Trophoblast cell (in vitro differentiated cells and primary cell): ENCODE measurements around the gene EPB41L4B.

ENCODE experiments used
- DNase-seq, 2 donors: peaks; one replicate each; pipeline ENCODE4 v3.0.0-alpha.2; 2016
- H2AFZ ChIP-seq: 2 replicates; pipeline ENCODE4 v1.6.1; 2013; ENCODE audit warnings: low read length, moderate library complexity, mild to moderate bottlenecking; ENCODE audit not compliant: insufficient read depth, poor library complexity
- H2AK5ac ChIP-seq: 2 replicates; pipeline ENCODE4 v1.6.1; 2013; ENCODE audit warnings: mild to moderate bottlenecking, low read length
- H2BK120ac ChIP-seq: 2 replicates; pipeline ENCODE4 v1.6.1; 2013; ENCODE audit warnings: low read length, mild to moderate bottlenecking, moderate library complexity; ENCODE audit not compliant: insufficient read depth, poor library complexity
- H2BK12ac ChIP-seq: 2 replicates; pipeline ENCODE4 v1.6.1; 2013; ENCODE audit warnings: mild to moderate bottlenecking, low read length, moderate library complexity
- H2BK5ac ChIP-seq: 2 replicates; pipeline ENCODE4 v1.6.1; 2013; ENCODE audit warnings: low read length, low read depth, moderate library complexity, mild to moderate bottlenecking; ENCODE audit not compliant: poor library complexity
- H3K14ac ChIP-seq: 2 replicates; pipeline ENCODE4 v1.6.1; 2013; ENCODE audit warnings: mild to moderate bottlenecking, low read length
- H3K18ac ChIP-seq: 2 replicates; pipeline ENCODE4 v1.6.1; 2013; ENCODE audit warnings: mild to moderate bottlenecking, low read length
- H3K23ac ChIP-seq: 2 replicates; pipeline ENCODE4 v1.6.1; 2013; ENCODE audit warnings: low read length
- H3K27ac ChIP-seq: 2 replicates; pipeline ENCODE4 v1.5.1; 2013; ENCODE audit warnings: low read depth, mild to moderate bottlenecking, inconsistent platforms, low read length, moderate library complexity
- H3K27me3 ChIP-seq: 2 replicates; pipeline ENCODE4 v1.6.1; 2013; ENCODE audit warnings: inconsistent platforms, mild to moderate bottlenecking, low read length, moderate library complexity; ENCODE audit not compliant: insufficient read depth
- H3K36me3 ChIP-seq, 2 experiments: 1 replicate in 1 of 2; 2 replicates in 1 of 2; pipeline ENCODE4 v1.6.1; 2013; ENCODE audit warnings: low read length in 2 of 2, mild to moderate bottlenecking in 2 of 2, moderate library complexity in 1 of 2; ENCODE audit not compliant: insufficient read depth in 2 of 2, control insufficient read depth in 1 of 2
- H3K4ac ChIP-seq: 2 replicates; pipeline ENCODE4 v1.6.1; 2013; ENCODE audit warnings: low read depth, mild to moderate bottlenecking, low read length, moderate library complexity
- H3K4me1 ChIP-seq, 2 experiments: 1 replicate in 1 of 2; 2 replicates in 1 of 2; pipeline ENCODE4 v1.6.1; 2013; ENCODE audit warnings: low read length in 2 of 2, mild to moderate bottlenecking in 2 of 2, moderate library complexity in 1 of 2; ENCODE audit not compliant: insufficient read depth in 2 of 2, control insufficient read depth in 1 of 2
- H3K4me2 ChIP-seq: 2 replicates; pipeline ENCODE4 v1.6.1; 2013; ENCODE audit warnings: inconsistent platforms, mild to moderate bottlenecking, low read length, moderate library complexity
- H3K4me3 ChIP-seq: 2 replicates; pipeline ENCODE4 v1.5.1; 2013; ENCODE audit warnings: mild to moderate bottlenecking, low read depth, low read length, inconsistent platforms
- H3K79me1 ChIP-seq: one replicate; pipeline ENCODE4 v1.6.1; 2013; ENCODE audit warnings: low read length
- H3K79me2 ChIP-seq: 2 replicates; pipeline ENCODE4 v1.6.1; 2013; ENCODE audit warnings: low read length, mild to moderate bottlenecking; ENCODE audit not compliant: control insufficient read depth, insufficient read depth, poor library complexity
- H3K9ac ChIP-seq: 2 replicates; pipeline ENCODE4 v1.6.1; 2013; ENCODE audit warnings: mild to moderate bottlenecking, low read length
- H3K9me3 ChIP-seq: 2 replicates; pipeline ENCODE4 v1.6.1; 2013; ENCODE audit warnings: low read depth, mild to moderate bottlenecking, control low read depth, inconsistent platforms, low read length; ENCODE audit not compliant: insufficient read depth
- H4K12ac ChIP-seq: 2 replicates; pipeline ENCODE4 v1.6.1; 2013; ENCODE audit warnings: low read depth, mild to moderate bottlenecking, low read length, moderate library complexity
- H4K8ac ChIP-seq: 2 replicates; pipeline ENCODE4 v1.6.1; 2013; ENCODE audit warnings: low read depth, mild to moderate bottlenecking, low read length, moderate library complexity
- H4K91ac ChIP-seq: one replicate; pipeline ENCODE4 v1.6.1; 2013; ENCODE audit warnings: low read depth, mild to moderate bottlenecking, low read length, moderate library complexity
- WGBS: extraction: QIAGEN DNeasy Blood & Tissue Kit; methylation state at CpG from one replicate; pipeline ENCODE4 v1.1.7; 2013; ENCODE audit warnings: missing lambda C conversion rate; ENCODE audit not compliant: insufficient read length, insufficient coverage; ENCODE audit errors: extremely low coverage; 5-methylcytosine and 5-hydroxymethylcytosine counted together

The EPB41L4B gene

GRCh38 chr9:109214414-109214813 lies 106.4 kb downstream of the EPB41L4B start:
- Histone ChIP-seq H4K8ac (no peak overlapping the region), H3K23ac (no peak overlapping the region), H3K9ac (no peak overlapping the region), H3K27ac (no peak overlapping the region), H2AFZ (no peak overlapping the region), H2BK5ac (no peak overlapping the region), H3K4me3 (no peak overlapping the region), H3K9me3 (no peaks in the 10 kb centered on the region), H3K27me3 (no peaks in the 10 kb centered on the region), H2BK12ac (no peak overlapping the region), H2AK5ac (no peak overlapping the region), H3K36me3 (no peaks in the 10 kb centered on the region), H4K91ac (no peak overlapping the region), H3K79me2 (no peaks in the 10 kb centered on the region), H3K4me1 (no peaks in the 10 kb centered on the region), H4K12ac (no peak overlapping the region), H3K79me1 (no peaks in the 10 kb centered on the region), H3K18ac (no peak overlapping the region), H2BK120ac (no peak overlapping the region), H3K4ac (no peak overlapping the region), H3K4me2 (no peak overlapping the region), H3K14ac (no peak overlapping the region)
- WGBS = no CpG with 5 or more reads among the region's 6 CpGs
- no peak for DNase-seq

GRCh38 chr9:109213285-109214121 lies 107.4 kb downstream of the EPB41L4B start:
- Histone ChIP-seq H4K8ac (no peak overlapping the region), H3K27me3 (no peaks in the 10 kb centered on the region), H2AFZ (no peak overlapping the region), H3K9ac (no peak overlapping the region), H3K4me1 (no peaks in the 10 kb centered on the region), H3K27ac (no peak overlapping the region), H3K36me3 (no peaks in the 10 kb centered on the region), H3K4me2 (no peak overlapping the region), H3K23ac (no peak overlapping the region), H4K12ac (no peak overlapping the region), H3K18ac (no peak overlapping the region), H4K91ac (no peak overlapping the region), H2BK5ac (no peak overlapping the region), H3K79me2 (no peaks in the 10 kb centered on the region), H2BK120ac (no peak overlapping the region), H2AK5ac (no peak overlapping the region), H3K79me1 (no peaks in the 10 kb centered on the region), H3K4me3 (no peak overlapping the region), H3K4ac (no peak overlapping the region), H2BK12ac (no peak overlapping the region), H3K9me3 (no peaks in the 10 kb centered on the region), H3K14ac (no peak overlapping the region)
- DNase-seq = no peak
- WGBS = no CpG with 5 or more reads among the region's 11 CpGs

GRCh38 chr9:109212768-109213167 lies 108.1 kb downstream of the EPB41L4B start:
- Histone ChIP-seq H3K79me1 (no peaks in the 10 kb centered on the region), H3K9me3 (no peaks in the 10 kb centered on the region), H2BK12ac (no peak overlapping the region), H3K36me3 (no peaks in the 10 kb centered on the region), H3K4me1 (no peaks in the 10 kb centered on the region), H3K14ac (no peak overlapping the region), H3K9ac (no peak overlapping the region), H4K12ac (no peak overlapping the region), H3K4me2 (no peak overlapping the region), H2BK120ac (no peak overlapping the region), H3K79me2 (no peaks in the 10 kb centered on the region), H3K4me3 (no peak overlapping the region), H3K23ac (no peak overlapping the region), H4K8ac (no peak overlapping the region), H2AK5ac (no peak overlapping the region), H3K27me3 (no peaks in the 10 kb centered on the region), H3K18ac (no peak overlapping the region), H3K27ac (no peak overlapping the region), H2AFZ (no peak overlapping the region), H4K91ac (no peak overlapping the region), H3K4ac (no peak overlapping the region), H2BK5ac (no peak overlapping the region)
- WGBS = no CpG with 5 or more reads among the region's 4 CpGs
- DNase-seq = no peak

- no peaks in the 10 kb centered on the region for H3K27me3 ChIP-seq
- no peak overlapping the region for H3K9ac ChIP-seq
- no peak overlapping the region for H3K27ac ChIP-seq
- no peak overlapping the region for H4K12ac ChIP-seq
- no peak overlapping the region for H2BK12ac ChIP-seq
- no peak overlapping the region for H2AK5ac ChIP-seq
- WGBS = no CpG with 5 or more reads among the region's 2 CpGs
- H4K91ac ChIP-seq = no peak overlapping the region
- no peak overlapping the region for H3K4me2 ChIP-seq
- no peaks in the 10 kb centered on the region for H3K36me3 ChIP-seq
- no peak overlapping the region for H2BK5ac ChIP-seq
- H3K4ac ChIP-seq = no peak overlapping the region
- no peak overlapping the region for H4K8ac ChIP-seq
- H3K4me3 ChIP-seq = no peak overlapping the region
- H3K4me1 ChIP-seq = no peaks in the 10 kb centered on the region
- no peak overlapping the region for H2BK120ac ChIP-seq
- H3K79me2 ChIP-seq = no peaks in the 10 kb centered on the region
- no peak overlapping the region for H3K14ac ChIP-seq
- H3K9me3 ChIP-seq = no peaks in the 10 kb centered on the region
- H3K23ac ChIP-seq = no peak overlapping the region
- no peak for DNase-seq
- H3K79me1 ChIP-seq = no peaks in the 10 kb centered on the region
- no peak overlapping the region for H2AFZ ChIP-seq
- no peak overlapping the region for H3K18ac ChIP-seq
Measured at GRCh38 chr9:109206670-109207069, 114.2 kb downstream of the EPB41L4B start.
